Measurements from ENCODE around the gene AGPAT2. TPM values are rescaled to one million over a fixed set of nuclear protein-coding genes. Genes with fewer than 3 reads are reported as not detected.
A peak's percentile ranks its signal among the peaks of the same experiment; 100 is the strongest.

The AGPAT2 gene
- total RNA-seq, 1 donor from 2014 or later: 19.0 TPM

- no peak for TF ChIP-seq CTCF (conservative IDR thresholded peaks at IDR 0.05)
- Mint-ChIP-seq H3K36me3 (ENCODE audit: low read depth) (no peaks in the 10 kb centered on the region), H3K27me3 (ENCODE audit: low read depth) (peaks cover 24% of the 10 kb centered on the region), H3K4me3 (no peak overlapping the region), H3K4me1 (peaks cover 7% of the 10 kb centered on the region), H3K27ac (ENCODE audit: unreplicated experiment) (no peak overlapping the region), H3K9me3 (no peaks in the 10 kb centered on the region)
- DNase-seq (ENCODE audit: low read depth, low spot score): no peak
Observed at GRCh38 chr9:136690806-136691261, 3.6 kb upstream of the AGPAT2 start.

- no peaks in the 10 kb centered on the region for H3K9me3 Mint-ChIP-seq
- no peak overlapping the region for H3K27ac Mint-ChIP-seq (ENCODE audit: unreplicated experiment)
- no peak for DNase-seq (ENCODE audit: low read depth, low spot score)
- TF ChIP-seq CTCF (conservative IDR thresholded peaks at IDR 0.05): no peak
- H3K27me3 Mint-ChIP-seq (ENCODE audit: low read depth): peaks cover 26% of the 10 kb centered on the region
- H3K4me1 Mint-ChIP-seq: peaks cover 7% of the 10 kb centered on the region
- H3K36me3 Mint-ChIP-seq (ENCODE audit: low read depth): no peaks in the 10 kb centered on the region
- no peak overlapping the region for H3K4me3 Mint-ChIP-seq
Observed at GRCh38 chr9:136690104-136690805, 3.0 kb upstream of the AGPAT2 start.

- Mint-ChIP-seq H3K9me3 (no peaks in the 10 kb centered on the region), H3K4me3 (peak overlapping the region; percentile 62), H3K27ac (ENCODE audit: unreplicated experiment) (peak overlapping the region; percentile 43), H3K36me3 (ENCODE audit: low read depth) (no peaks in the 10 kb centered on the region), H3K27me3 (ENCODE audit: low read depth) (peaks cover 26% of the 10 kb centered on the region), H3K4me1 (peaks cover 7% of the 10 kb centered on the region)
- TF ChIP-seq CTCF (conservative IDR thresholded peaks at IDR 0.05): no peak
- no peak for DNase-seq (ENCODE audit: low read depth, low spot score)
Observed at GRCh38 chr9:136689108-136689460, 1.8 kb upstream of the AGPAT2 start.

- no peak for TF ChIP-seq CTCF (conservative IDR thresholded peaks at IDR 0.05)
- H3K27ac Mint-ChIP-seq (ENCODE audit: unreplicated experiment): no peak overlapping the region
- peak overlapping the region; percentile 65 for H3K4me3 Mint-ChIP-seq
- H3K9me3 Mint-ChIP-seq: no peaks in the 10 kb centered on the region
- peaks cover 7% of the 10 kb centered on the region for H3K4me1 Mint-ChIP-seq
- no peak for DNase-seq (ENCODE audit: low read depth, low spot score)
- H3K36me3 Mint-ChIP-seq (ENCODE audit: low read depth): no peaks in the 10 kb centered on the region
- H3K27me3 Mint-ChIP-seq (ENCODE audit: low read depth): peaks cover 26% of the 10 kb centered on the region
Observed at GRCh38 chr9:136688274-136689107, 1.2 kb upstream of the AGPAT2 start.

- Mint-ChIP-seq H3K4me1 (peaks cover under 1% of the 10 kb centered on the region), H3K4me3 (peak overlapping the region; percentile 65), H3K27ac (ENCODE audit: unreplicated experiment) (no peak overlapping the region), H3K36me3 (ENCODE audit: low read depth) (no peaks in the 10 kb centered on the region), H3K9me3 (no peaks in the 10 kb centered on the region), H3K27me3 (ENCODE audit: low read depth) (peaks cover 23% of the 10 kb centered on the region)
- no peak for DNase-seq (ENCODE audit: low read depth, low spot score)
- TF ChIP-seq CTCF (conservative IDR thresholded peaks at IDR 0.05): no peak
Observed at GRCh38 chr9:136687721-136688223, 515 bp upstream of the AGPAT2 start.

All from neural crest cell (in vitro differentiated cells).